A549 (cell line): Measurements from ENCODE around the gene ABCF2. TPM values are rescaled to one million over a fixed set of nuclear protein-coding genes. Genes with fewer than 3 reads are reported as not detected.

Source experiments
- ATAC-seq, 2 experiments: fragments of 200-7000 bp in 1 of 2; fragments of >200 bp in 1 of 2; cut with Nextera tagmentation in 1 of 2; cut with Tn5 transposase in 1 of 2; 3 replicates each; pipeline versions ENCODE4 v1.8.0 to v1.9.1; 2018 to 2020; ENCODE audit warnings: mild to moderate bottlenecking in 1 of 2, moderate library complexity in 1 of 2
- CTCF ChIA-PET: fragments of 300-600 bp; sonication (Branson Sonifier 250); formaldehyde crosslinking; extraction: SDS; loops from one replicate; lab custom pipeline; 2021; ENCODE audit warnings: antibody characterized with exemption, inconsistent platforms; lab: Yijun Ruan, JAX
- POLR2A ChIA-PET: fragments of 350-600 bp; formaldehyde crosslinking; extraction: SDS; loops from one replicate; lab custom pipeline; 2021; ENCODE audit warnings: antibody characterized with exemption, inconsistent platforms; lab: Yijun Ruan, JAX
- DNase-seq, 2 experiments: peaks; one replicate each; pipeline versions ENCODE4 v3.0.0 to v3.0.0-alpha.2; 2011 to 2016; ENCODE audit warnings: low read depth in 1 of 2, low spot score in 1 of 2
- FAIRE-seq: peaks from 2 replicates; lab custom pipeline; 2011; peaks lifted over from hg19 to GRCh38; lab: Jason Lieb, UNC
- H3K27ac ChIP-seq, 2 experiments: fragments of >200 bp; sonication (Bioruptor Twin); formaldehyde crosslinking; 3 replicates each; pipeline ENCODE4 v1.5.1; 2016 to 2017
- H3K4me1 ChIP-seq: fragments of >200 bp; sonication (Bioruptor Twin); formaldehyde crosslinking; 3 replicates; pipeline ENCODE4 v1.6.1; 2016
- H3K4me2 ChIP-seq: fragments of >200 bp; sonication (Bioruptor Twin); formaldehyde crosslinking; 3 replicates; pipeline ENCODE4 v1.6.1; 2016
- H3K4me3 ChIP-seq: fragments of >200 bp; sonication (Bioruptor Twin); formaldehyde crosslinking; 3 replicates; pipeline ENCODE4 v1.5.1; 2016
- H3K9me3 ChIP-seq: fragments of >200 bp; sonication (Bioruptor Twin); formaldehyde crosslinking; 3 replicates; pipeline ENCODE4 v1.6.1; 2016
- ATOH8 ChIP-seq: fragments of 250-450 bp; sonication (Bioruptor Pico); IDR thresholded peaks from 2 replicates; pipeline ENCODE4 v1.5.0; 2020; ENCODE audit warnings: low read depth, mild to moderate bottlenecking, moderate library complexity
- BCL3 ChIP-seq: fragments of >200 bp; sonication (Bioruptor Twin); formaldehyde crosslinking; IDR thresholded peaks from 3 replicates; pipeline ENCODE4 v1.6.1; 2016
- BHLHE40 ChIP-seq: IDR thresholded peaks from 2 replicates; pipeline ENCODE4 v1.6.1; 2012; ENCODE audit warnings: low read depth, low read length, inconsistent platforms
- CBX2 ChIP-seq: fragments of 200-600 bp; sonication (generic); IDR thresholded peaks from 2 replicates; pipeline ENCODE4 v1.6.1; 2016; ENCODE audit warnings: low read depth, mild to moderate bottlenecking, borderline replicate concordance
- CBX8 ChIP-seq: fragments of 200-600 bp; sonication (generic); IDR thresholded peaks from 2 replicates; pipeline ENCODE4 v1.6.1; 2016
- CEBPB ChIP-seq, 2 experiments: fragments of >200 bp in 1 of 2; sonication (Bioruptor Twin) in 1 of 2; formaldehyde crosslinking in 1 of 2; IDR thresholded peaks; 2 replicates each; pipeline ENCODE4 v1.6.1; 2012 to 2016
- CHD2 ChIP-seq: fragments of 150-350 bp; IDR thresholded peaks from 2 replicates; pipeline ENCODE4 v1.6.1; 2014; ENCODE audit warnings: low read length; ENCODE audit not compliant: partially characterized antibody
- E2F6 ChIP-seq: IDR thresholded peaks from 2 replicates; pipeline ENCODE4 v1.6.1; 2012; ENCODE audit warnings: low read depth, borderline replicate concordance
- EP300 ChIP-seq, 2 experiments: fragments of >200 bp; sonication (Bioruptor Twin); formaldehyde crosslinking; IDR thresholded peaks; 2 replicates in 1 of 2; 3 replicates in 1 of 2; pipeline ENCODE4 v1.6.1; 2016 to 2017
- FOSB ChIP-seq: fragments of 250-450 bp; sonication (Bioruptor Pico); IDR thresholded peaks from 2 replicates; pipeline ENCODE4 v1.5.0; 2020; ENCODE audit warnings: mild to moderate bottlenecking, moderate library complexity
- FOSL2 ChIP-seq, 2 experiments: fragments of 450-650 bp in 1 of 2; fragments of >200 bp in 1 of 2; sonication (Bioruptor Twin) in 1 of 2; formaldehyde crosslinking; IDR thresholded peaks; 2 replicates each; pipeline versions ENCODE4 v1.5.0 to v1.6.1; 2016 to 2020; ENCODE audit warnings: mild to moderate bottlenecking in 1 of 2, moderate library complexity in 1 of 2
- HMGXB4 ChIP-seq: fragments of 250-450 bp; sonication (Bioruptor Pico); IDR thresholded peaks from 2 replicates; pipeline ENCODE4 v1.5.0; 2021; ENCODE audit warnings: mild to moderate bottlenecking, moderate library complexity, borderline replicate concordance
- JUN ChIP-seq, 2 experiments: fragments of >200 bp; sonication (Bioruptor Twin); formaldehyde crosslinking; IDR thresholded peaks; 2 replicates in 1 of 2; 3 replicates in 1 of 2; pipeline ENCODE4 v1.6.1; 2016 to 2017
- NFE2L2 ChIP-seq: fragments of 150-350 bp; conservative IDR thresholded peaks from 2 replicates; pipeline ENCODE4 v1.6.1; 2014; ENCODE audit warnings: low read length
- RAD21 ChIP-seq, 2 experiments: fragments of >200 bp in 1 of 2; sonication (Bioruptor Twin) in 1 of 2; formaldehyde crosslinking in 1 of 2; IDR thresholded peaks in 1 of 2; conservative IDR thresholded peaks in 1 of 2; 2 replicates in 1 of 2; 3 replicates in 1 of 2; pipeline ENCODE4 v1.6.1; 2012 to 2018; ENCODE audit warnings: inconsistent platforms in 1 of 2
- RARB ChIP-seq: fragments of 250-450 bp; sonication (Bioruptor Pico); IDR thresholded peaks from 2 replicates; pipeline ENCODE4 v1.8.0; 2021; ENCODE audit warnings: mild to moderate bottlenecking, moderate library complexity
- RCOR1 ChIP-seq: fragments of 150-350 bp; IDR thresholded peaks from 2 replicates; pipeline ENCODE4 v1.6.1; 2014; ENCODE audit warnings: antibody characterized with exemption, low read length, low read depth
- RNF2 ChIP-seq: fragments of 200-600 bp; sonication (generic); IDR thresholded peaks from 2 replicates; pipeline ENCODE4 v1.6.1; 2016; ENCODE audit warnings: low read depth, mild to moderate bottlenecking, antibody characterized with exemption, moderate library complexity, borderline replicate concordance
- TP53 ChIP-seq: fragments of 250-450 bp; sonication (Bioruptor Pico); IDR thresholded peaks from 2 replicates; pipeline ENCODE4 v1.5.0; 2021; ENCODE audit warnings: mild to moderate bottlenecking, moderate library complexity
- USF2 ChIP-seq: fragments of 450-650 bp; IDR thresholded peaks from 2 replicates; pipeline ENCODE4 v1.6.1; 2014; ENCODE audit warnings: antibody characterized with exemption
- ZFP36 ChIP-seq: fragments of 450-650 bp; IDR thresholded peaks from 2 replicates; pipeline ENCODE4 v1.6.1; 2014; ENCODE audit warnings: borderline replicate concordance; ENCODE audit not compliant: partially characterized antibody
- WGBS: methylation state at CpG from one replicate; pipeline ENCODE4 v1.1.6; 2017; ENCODE audit errors: missing lambda C conversion rate; 5-methylcytosine and 5-hydroxymethylcytosine counted together
- polyA plus RNA-seq, 4 experiments: library from polyadenylated mRNA; depleted of rRNA in 3 of 4; stranded (reverse); fragments of >200 nt; fragmentation: RNase III in 1 of 4; extraction: RNeasy Plus Mini Kit Qiagen cat#74134 plus additional on column Dnase treatment in 1 of 4; gene quantifications; 2 replicates in 3 of 4; 3 replicates in 1 of 4; pipeline ENCODE4 v1.2.3, GENCODE V29; 2011 to 2017
- TF ChIP-seq, protein P1 (sequence below): IDR thresholded peaks from 2 replicates; pipeline ENCODE4 v1.6.1; 2012

The ABCF2 gene
- polyA plus RNA-seq, 2 of the 4 experiments (the other 2 are of a cell fraction), result 47.8 to 70.9 TPM

GRCh38 chr7:151205730-151206129, 21.3 kb downstream of the ABCF2 start:
- POLR2A ChIA-PET, result no interaction called here
- H3K4me3 ChIP-seq, result no peak overlapping the region
- CTCF ChIA-PET, result interaction anchor here (0.7 to 1.4 kb wide), 5 partner anchors 37 to 145 kb away, joined by 3 to 5 read pairs (median 3); no protein-coding TSS in a partner anchor
- TF ChIP-seq CEBPB (IDR thresholded peaks at IDR 0.05), result no peak
- ATAC-seq, result no peak
- 50% methylated on average over 6 of the region's 6 CpGs for whole genome bisulfite sequencing
- FAIRE-seq, result no peak
- no peak for DNase-seq
- H3K9me3 ChIP-seq, result no peaks in the 10 kb centered on the region
- no peak overlapping the region for H3K4me2 ChIP-seq
- no peaks in the 10 kb centered on the region for H3K4me1 ChIP-seq
- no peak overlapping the region for H3K27ac ChIP-seq

DNA sequence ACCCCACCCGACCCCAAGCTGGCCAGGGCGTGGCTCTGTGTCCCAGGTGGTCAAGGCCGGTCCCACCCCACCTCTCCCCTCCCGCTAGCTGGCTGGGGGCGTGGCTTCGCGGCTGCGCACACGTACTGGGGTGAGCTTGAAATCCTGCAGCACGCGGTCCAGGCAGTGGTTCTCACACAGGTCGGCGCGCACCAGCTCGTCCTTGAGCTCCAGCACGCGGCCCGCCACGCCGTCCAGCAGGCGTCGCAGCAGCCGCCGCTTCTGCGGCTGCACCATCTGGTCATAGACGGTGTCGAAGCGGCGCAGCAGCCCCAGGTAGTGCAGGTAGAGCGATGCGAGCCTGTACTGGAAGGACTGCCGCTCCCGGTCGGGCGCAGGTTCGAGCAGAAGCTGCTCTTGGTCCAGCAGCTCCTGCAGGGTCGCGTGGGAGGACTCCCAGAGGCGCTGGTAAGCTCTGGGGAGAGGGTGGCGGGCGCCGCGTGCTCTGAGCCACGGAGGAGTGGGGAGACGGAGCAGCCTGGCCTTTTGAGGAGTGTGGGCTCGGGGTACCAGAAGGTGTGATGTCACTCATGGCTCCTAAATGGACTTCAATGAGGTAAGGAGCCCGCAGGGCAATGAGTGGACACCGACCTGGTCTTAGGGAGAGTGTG, 22.5 kb downstream of the ABCF2 start:
- ChIA-PET POLR2A (no interaction called here), CTCF (interaction anchor here (0.5 to 1.8 kb wide), 3 partner anchors 37 to 86 kb away, joined by 3 to 5 read pairs (median 4); partner anchors contain the start of gene GBX1)
- no peak overlapping the region for H3K4me2 ChIP-seq
- peak in 1 of 2 experiments; percentile 9; a peak in 1 of 6 replicates for ATAC-seq
- no peak for DNase-seq
- no peak for FAIRE-seq
- H3K27ac ChIP-seq, result no peak overlapping the region
- TF ChIP-seq CBX8 (no peak), RNF2 (no peak), E2F6 (no peak), RARB (CRISPR knock-in tag) (no peak), BHLHE40 (no peak)
- no peaks in the 10 kb centered on the region for H3K4me1 ChIP-seq
- no peaks in the 10 kb centered on the region for H3K9me3 ChIP-seq
- WGBS, result 65% methylated on average over 30 of the region's 48 CpGs
- H3K4me3 ChIP-seq, result no peak overlapping the region

GRCh38 chr7:151202836-151203235, 24.2 kb downstream of the ABCF2 start:
- 68% methylated on average over 9 of the region's 9 CpGs for WGBS
- DNase-seq (no peak), FAIRE-seq (no peak), ATAC-seq (no peak)
- no peaks in the 10 kb centered on the region for H3K4me1 ChIP-seq
- TF ChIP-seq HMGXB4, result no peak
- TF ChIP-seq, protein P1, sequence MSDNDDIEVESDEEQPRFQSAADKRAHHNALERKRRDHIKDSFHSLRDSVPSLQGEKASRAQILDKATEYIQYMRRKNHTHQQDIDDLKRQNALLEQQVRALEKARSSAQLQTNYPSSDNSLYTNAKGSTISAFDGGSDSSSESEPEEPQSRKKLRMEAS, result no peak
- TF ChIP-seq CHD2, result no peak
- CTCF ChIA-PET, result interaction anchor here (1.1 kb wide), 1 partner anchor 18 kb away, joined by 3 read pairs; no protein-coding TSS in a partner anchor
- no peak overlapping the region for H3K4me2 ChIP-seq
- H3K27ac ChIP-seq, result no peak overlapping the region
- H3K4me3 ChIP-seq, result no peak overlapping the region
- H3K9me3 ChIP-seq, result no peaks in the 10 kb centered on the region
- POLR2A ChIA-PET, result no interaction called here

GRCh38 chr7:151201751-151202150, 25.3 kb downstream of the ABCF2 start:
- TF ChIP-seq RCOR1, result no peak
- TF ChIP-seq JUN (IDR thresholded peaks at IDR 0.05), result no peak
- TF ChIP-seq, protein P1, result no peak
- TF ChIP-seq TP53 (CRISPR knock-in tag), result no peak
- no peak for TF ChIP-seq FOSB (CRISPR knock-in tag)
- no peak for TF ChIP-seq RAD21 (conservative IDR thresholded peaks at IDR 0.05 in 1 of 2, IDR thresholded peaks at IDR 0.05 in 1 of 2)
- TF ChIP-seq EP300 (IDR thresholded peaks at IDR 0.05), result no peak
- no peak for TF ChIP-seq BCL3
- no peak for TF ChIP-seq ZFP36
- TF ChIP-seq CBX2, result no peak
- TF ChIP-seq USF2, result no peak
- no peak for TF ChIP-seq FOSL2 (IDR thresholded peaks at IDR 0.05)
- no peak for TF ChIP-seq FOSL2 (CRISPR knock-in tag; IDR thresholded peaks at IDR 0.05)
- no peak for TF ChIP-seq ATOH8 (CRISPR knock-in tag)
- TF ChIP-seq NFE2L2, result no peak
- Histone ChIP-seq H3K4me1 (no peaks in the 10 kb centered on the region), H3K4me3 (no peak overlapping the region), H3K27ac (no peak overlapping the region), H3K9me3 (no peaks in the 10 kb centered on the region), H3K4me2 (no peak overlapping the region)
- ATAC-seq, result no peak
- ChIA-PET POLR2A (no interaction called here), CTCF (no interaction called here)
- DNase-seq, result no peak
- 36% methylated on average over 4 of the region's 4 CpGs for WGBS
- FAIRE-seq, result no peak
